HG02885 (cell line): ENCODE results near the gene ATRIP.
A peak's percentile ranks its signal among the peaks of the same experiment; 100 is the strongest.

Source experiments
- ATAC-seq: cut with Tn5 transposase; IDR thresholded peaks from one replicate; pipeline ENCODE4 v1.9.1; 2021; ENCODE audit warnings: mild to moderate bottlenecking; ENCODE audit not compliant: unreplicated experiment, poor library complexity

ATRIP gene

DNA sequence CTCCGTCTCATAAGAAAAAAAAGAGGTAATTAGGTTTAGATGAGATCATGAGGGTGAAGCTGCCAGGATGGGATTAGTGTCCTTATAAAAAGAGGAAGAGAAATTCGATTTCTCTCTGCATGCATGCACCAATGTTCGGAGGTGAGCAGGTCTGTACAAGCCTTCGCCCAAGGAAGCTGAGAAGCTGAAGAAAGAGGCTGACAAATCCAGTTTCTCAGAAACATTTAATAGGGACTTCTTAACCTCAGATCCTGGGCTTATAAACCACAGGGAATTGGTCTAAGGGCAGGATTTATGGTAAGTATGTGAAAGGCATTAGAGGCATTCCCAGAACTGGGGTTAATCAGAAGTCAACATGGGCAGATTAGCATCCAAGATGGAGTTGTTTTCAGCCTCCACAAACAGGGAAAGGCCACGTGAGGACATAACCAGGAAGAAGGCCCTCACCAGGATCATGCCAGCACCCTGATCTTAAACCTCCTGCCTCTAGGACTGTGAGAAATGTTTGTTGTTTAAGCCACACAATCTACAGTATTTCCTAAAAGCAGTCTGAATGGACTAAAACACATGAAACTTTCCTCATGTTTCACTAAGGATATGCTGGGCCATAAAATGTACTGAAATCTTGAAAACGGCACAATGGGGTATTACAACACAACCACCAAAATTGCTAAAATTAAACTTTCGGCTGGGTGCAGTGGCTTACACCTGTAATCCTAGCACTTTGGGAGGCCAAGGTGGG is 46.1 kb downstream of the ATRIP start:
- ATAC-seq = no peak

DNA sequence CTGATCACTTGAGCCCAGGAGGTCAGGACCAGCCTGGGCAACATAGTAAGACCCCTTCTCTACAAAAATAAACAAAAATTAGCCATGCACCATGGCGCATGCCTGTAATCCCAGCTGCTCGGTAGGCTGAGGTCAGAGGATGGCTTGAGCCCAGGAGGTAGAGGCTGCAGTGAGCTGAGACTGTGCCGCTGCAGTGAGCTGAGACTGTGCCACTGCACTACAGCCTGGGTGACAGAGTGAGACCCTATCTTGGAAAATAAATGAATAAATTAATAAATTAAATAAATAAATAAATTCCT is 46.6 kb downstream of the ATRIP start:
- ATAC-seq = no peak

DNA sequence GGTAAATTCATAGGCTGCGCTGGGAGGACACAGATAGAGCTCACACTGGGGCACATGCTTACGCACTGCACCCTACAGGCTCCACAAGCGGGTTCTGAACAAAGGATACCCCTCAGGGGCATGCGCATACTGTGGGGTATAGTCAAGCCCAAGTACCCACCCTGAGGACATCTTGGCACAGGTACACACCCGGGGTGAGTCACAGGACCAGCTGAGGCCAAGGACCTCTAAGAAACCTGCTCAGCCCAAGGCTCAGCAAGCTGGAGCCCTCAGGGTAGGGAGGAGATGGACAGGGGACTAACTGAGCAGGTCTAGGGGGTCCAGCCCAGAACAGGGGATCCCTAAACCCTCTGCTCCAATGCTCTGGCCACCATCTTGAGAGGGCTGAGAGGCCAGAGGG is 54.1 kb downstream of the ATRIP start:
- ATAC-seq = no peak

DNA sequence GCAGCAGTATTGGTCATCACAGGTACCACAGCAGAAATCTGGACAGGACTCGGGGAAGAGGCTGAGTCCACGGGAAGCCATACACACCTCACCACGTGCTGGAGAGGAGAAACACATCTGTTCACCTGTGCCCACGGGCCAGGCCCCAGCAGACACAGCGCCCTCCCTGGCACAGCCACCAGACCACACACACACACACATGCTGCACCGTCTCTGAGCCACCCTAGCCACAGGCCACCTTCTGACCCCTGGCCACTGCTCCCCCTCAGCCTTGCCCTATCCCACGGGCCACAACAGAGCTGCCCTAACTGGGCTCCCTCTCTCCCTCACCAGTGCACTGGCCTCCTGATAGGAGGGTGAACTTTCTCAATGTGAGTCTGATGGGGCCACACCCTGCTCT is 54.7 kb downstream of the ATRIP start:
- no peak for ATAC-seq

DNA sequence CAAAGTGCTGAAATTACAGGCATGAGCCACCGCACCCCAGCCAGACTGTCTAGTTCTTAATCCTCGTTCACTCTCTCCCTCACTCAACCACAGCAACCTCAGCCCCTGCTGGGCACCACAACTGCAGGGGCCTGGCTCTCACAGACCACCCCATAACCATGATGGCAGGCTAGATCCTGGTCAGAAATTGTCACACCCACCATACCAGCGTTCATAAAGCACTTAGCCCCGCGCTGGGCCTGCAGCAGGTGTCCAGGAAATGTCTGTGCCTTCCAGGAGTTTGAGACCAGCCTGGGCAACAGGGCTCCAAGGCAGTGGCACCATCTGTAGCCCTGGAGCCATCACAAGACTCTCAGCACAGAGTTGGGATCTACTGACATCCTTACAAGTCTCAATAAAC is 55.6 kb downstream of the ATRIP start:
- ATAC-seq = no peak

DNA sequence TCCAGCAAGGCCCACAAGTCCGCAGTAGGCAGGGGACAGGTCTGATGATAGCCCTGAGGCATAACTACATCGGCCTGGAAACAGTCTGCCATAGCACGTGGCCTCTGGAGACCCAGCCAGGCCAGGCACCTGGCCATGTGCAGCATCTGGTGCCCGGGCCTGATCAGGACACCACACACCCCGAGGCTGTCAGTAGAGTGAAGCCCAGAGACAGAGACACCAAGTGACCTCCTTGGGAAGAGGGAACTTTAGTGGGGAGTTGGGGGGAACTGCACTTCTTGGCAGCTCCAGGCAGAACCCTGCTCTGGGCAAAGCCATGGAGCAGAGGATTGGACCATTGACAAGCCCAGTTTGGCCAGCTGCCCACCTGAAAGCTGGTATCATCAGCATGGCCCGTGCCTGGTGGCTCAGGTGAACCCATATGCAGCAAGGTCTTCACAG is 56.2 kb downstream of the ATRIP start:
- no peak for ATAC-seq

DNA sequence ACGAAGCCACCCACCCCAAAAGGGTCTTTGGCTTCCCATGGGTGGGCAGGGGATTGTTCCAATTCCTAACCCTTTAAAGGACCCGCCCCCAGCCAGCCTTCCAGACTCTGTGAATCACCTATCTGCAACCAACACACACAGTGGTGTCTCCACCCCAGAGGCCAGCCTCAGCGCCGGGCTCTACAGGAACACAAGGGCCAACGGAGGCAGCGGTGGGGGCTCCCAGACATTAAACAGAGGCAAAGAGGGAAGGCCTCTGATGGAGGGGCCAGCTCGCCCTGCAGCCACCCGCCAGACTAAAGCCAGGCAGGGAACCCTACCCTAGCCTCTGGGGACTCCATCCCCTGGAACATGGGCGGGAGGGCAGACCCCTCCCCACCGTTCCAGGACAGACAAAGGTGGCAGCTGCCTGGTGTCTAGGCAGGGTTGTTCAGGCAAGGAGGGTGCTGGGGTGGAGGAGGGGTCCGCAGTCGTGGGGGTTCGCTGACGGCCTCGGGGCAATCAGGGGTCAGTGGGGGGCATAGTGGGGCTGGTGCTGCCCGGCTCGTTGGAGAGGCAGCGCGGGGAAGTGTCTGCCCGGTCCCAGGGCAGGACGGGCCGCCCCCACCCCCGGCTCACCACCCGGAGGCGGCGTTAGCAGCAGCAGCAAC is 57.0 kb downstream of the ATRIP start:
- ATAC-seq = no peak

DNA sequence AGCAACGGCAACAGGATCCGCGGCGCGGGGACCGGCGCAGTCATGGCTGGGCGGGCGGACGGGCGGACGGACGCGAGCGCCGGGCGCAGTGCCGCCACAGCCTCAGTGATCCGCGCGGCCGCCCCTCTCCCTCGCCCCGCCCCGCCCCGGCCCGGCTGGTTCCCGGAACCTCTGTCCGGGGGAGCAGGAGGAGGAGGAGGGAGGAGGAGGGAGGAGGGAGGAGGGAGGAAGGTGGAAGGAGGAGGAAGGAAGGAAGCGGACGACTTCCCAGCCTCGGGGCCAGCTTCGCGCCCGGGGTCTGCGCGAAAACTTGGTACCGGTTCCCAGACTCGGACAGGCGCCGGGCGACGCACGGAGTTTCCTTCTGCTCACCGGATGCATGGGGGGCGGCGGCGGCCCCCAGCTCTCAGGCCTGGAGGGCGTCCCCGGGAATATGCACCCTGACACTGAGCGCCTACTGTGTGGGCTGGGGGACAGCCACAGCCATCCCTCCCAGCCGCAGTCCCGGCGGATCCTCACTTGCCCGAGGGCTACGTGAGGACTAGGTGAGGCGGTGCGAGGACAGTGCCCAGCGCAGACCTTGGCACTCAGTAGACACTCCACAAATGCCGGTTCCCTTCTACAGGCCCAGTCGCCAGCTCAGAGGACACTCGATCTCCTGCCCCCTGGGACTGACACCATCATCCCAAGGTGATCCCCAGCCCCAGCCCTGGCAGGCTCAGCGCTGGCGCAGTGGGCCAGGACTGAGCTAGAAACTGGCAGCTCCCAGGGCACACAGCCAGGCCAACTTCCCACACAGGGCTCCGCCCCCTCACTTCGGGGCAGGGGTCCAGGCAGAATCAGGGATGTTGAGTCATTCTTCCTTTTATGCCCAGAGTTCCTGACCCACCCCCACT is 57.8 kb downstream of the ATRIP start, which contains the start of gene SHISA5:
TSS of gene SHISA5 (minus strand) at position 124 of the 896 bp plus-strand sequence. CDS start at position 44, 80 bp downstream.
- ATAC-seq = peak; percentile 46

DNA sequence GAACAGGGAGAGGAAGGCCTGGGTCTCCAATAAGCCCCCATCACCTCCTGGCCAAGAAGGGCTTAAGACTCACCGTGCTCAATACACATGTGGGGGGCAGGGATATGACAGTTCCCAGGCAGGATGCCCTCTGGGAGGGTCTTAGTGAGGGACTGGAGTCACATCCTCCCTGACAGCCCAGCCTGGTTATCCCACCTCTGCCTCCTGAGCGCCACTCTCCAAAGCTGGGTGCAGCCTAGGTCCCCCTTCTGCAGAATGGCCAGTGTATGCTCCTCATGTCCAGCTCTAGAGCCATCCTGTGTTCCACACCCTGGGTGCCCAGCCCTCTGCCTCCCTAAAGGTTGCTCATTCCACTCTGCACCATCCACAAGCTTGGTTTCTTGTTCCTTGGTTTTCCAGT is 58.6 kb downstream of the ATRIP start:
- no peak for ATAC-seq

DNA sequence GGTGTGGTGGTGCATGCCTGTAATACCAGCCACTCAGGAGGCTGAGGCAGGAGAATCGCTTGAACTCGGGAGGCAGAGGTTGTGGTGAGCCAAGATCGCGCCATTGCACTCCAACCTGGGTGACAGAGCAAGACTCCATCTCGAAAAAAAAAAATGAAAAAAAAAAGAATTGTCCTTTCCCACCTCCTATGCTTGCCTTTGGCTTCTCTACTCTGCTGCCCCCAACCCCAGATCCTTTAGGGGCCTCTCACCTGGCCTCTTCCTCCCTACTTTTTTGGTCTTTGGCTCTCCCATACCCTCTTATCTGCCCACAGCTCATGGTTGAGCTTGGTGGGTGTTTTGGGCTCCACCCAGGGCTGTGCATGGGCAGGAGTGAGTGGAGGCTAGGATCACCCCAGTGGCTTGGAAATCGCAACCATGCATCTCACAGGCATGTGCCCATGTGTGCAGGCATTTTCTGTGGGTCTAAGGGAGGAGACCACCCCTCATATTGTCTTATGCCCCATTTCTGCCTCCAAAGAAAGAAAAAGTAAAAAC is 59.5 kb downstream of the ATRIP start:
- no peak for ATAC-seq

DNA sequence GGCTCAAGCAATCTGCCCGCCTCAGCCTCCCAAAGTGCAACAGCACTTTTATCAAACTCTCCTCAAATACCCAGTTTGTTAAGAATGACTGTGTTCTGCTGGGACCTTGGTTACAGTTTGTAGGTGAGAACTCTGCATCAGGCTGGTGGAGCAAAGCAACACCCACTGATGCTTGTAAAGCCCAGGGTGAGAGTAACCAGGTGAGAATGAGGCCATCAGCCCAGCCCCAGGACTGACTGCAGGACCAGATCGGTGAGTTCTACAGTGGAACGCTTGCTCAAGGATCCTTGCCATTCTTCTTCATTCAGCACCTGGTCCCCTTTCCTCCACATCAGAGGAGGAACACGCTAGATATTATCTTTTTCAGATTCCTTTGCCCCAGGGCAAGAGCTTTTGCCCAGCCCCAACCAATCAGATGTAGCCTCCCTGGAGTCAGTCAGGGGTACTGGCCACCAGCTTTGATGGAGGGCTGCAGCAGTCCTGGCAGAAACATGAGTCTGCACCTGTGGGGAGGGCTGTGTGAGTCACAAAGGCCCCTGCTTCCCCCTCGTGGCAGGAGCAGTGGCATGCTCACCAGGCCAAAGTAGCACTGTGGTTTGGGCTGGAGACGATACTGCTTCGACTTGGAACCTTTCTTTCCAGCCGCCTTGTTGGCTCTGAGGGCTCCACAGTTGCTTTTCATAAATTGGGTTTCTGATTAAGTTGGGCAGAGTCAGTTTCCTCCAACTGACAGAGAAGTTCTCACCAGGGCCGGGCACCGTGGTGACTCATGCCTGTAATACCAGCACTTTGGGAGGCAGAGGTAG is 60.9 kb downstream of the ATRIP start:
- ATAC-seq = no peak

DNA sequence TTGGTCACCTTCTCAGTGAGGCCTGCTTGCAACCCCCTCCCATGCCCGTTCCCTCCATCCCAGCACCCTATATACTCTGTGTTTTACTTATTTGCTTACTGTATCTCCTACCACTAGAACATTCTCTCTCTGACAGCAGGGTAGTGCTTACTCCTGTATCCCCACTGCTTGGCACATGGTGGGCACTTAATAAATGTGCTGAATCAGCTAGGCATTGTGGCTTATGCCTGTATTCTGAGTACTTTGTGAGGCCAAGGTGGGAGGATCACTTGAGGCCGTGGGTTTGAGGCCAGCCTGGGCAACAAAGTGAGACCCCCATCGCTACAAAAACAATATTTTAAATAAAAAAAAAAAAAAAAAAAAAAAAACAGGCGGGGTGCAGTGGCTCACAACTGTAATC is 65.0 kb downstream of the ATRIP start:
- no peak for ATAC-seq

DNA sequence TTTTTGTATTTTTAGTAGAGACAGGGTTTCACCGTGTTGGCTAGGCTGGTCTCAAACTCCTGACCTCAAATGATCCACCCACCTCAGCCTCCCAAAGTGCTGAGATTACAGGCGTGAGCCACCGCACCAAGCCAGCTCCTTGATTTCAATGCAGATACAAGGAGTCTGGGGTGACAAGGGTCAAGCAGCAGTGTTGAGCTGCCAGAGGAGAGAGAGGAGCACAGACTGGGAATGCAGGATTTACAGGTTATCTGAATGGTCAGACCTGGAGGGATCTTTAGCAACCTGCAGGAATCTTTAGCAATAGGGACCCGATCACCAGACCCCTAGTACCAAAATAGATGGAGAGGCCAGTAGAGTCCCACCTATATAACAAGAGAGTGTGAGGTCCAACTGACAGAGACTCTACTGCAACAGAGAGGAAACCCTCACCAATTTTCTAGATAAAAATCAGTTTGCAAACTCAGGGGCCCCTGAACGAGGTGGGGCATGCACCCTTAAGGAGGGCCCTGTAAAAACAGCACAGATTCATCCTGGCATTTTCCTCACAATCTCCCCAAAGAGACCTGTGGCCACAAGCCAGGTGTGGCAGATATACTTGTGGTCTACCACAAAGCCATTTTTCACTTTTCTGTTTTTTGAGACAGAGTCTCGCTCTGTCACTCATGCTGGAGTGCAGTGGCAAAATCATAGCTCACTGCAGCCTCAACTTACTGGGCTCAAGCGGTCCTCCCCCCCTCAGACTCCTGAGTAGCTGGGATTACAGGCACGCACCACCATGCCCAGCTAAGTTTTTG is 68.1 kb downstream of the ATRIP start:
- no peak for ATAC-seq
